GM19324 (cell line): Measurements from ENCODE around the gene PALM2AKAP2.

Source experiments
- ATAC-seq: cut with Tn5 transposase; IDR thresholded peaks from one replicate; pipeline ENCODE4 v1.9.1; 2021; ENCODE audit warnings: mild to moderate bottlenecking, moderate library complexity; ENCODE audit not compliant: unreplicated experiment, low FRiP score

PALM2AKAP2 gene

DNA sequence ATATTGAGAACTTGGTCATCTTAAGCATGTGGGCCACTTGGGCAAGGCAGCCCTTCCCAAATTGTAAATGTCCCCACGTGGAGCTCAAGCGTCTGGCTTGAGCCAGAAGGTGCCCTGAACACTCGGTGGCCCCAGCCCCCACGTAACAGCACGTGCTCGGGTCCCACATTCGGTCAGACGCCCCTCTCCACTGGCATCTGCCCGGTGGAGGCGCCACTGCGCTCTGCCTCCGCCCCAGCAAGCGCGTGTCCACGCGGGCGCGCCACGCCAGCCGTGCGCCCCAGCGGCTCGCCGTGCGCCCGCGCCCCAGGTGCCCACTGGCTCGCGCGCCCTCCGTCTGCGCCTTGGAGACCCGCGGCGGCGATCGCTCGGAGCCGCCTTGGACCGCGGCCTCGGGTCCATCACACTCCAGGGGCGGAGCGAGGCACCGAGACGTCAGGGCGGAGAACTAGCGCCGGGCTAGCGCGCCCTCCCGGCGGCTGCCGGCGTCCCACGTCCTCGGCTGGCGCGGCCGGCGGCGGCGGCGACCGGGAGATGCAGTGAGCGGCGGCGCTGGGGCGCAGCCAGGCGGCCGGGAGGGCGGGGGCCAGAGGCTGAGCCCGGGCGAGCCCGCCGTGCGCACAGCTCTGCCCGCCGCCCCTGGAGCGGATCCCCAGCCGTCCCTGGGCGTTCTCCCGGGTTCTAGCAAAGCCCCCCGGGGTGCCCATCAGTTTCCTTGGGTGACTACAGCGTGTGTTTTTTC lies at the start of gene PALM2AKAP2:
PALM2AKAP2 (plus strand) TSS at position 488 of the 742 bp plus-strand sequence. CDS start 291 bp downstream, outside the sequence.
- ATAC-seq, result no peak

DNA sequence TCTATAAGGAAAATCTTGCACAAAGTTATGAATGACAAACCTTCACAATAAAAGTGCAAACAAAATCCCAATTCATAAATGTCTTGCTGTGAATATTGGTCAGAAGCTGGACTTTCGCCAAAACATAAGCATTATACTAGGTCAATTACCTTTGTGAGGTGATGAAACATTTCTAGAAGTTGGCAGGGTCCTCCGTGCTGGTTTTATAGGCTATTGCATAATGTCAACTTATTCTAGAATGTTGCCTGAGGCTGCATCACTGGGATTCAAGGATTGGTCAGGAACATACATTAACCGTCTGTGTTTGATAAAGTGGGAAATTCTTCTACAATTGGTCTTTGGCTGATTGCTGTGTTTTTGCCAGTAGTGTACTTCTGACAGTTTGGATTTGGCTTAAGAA lies 49.8 kb upstream of the PALM2AKAP2 start:
- no peak for ATAC-seq

DNA sequence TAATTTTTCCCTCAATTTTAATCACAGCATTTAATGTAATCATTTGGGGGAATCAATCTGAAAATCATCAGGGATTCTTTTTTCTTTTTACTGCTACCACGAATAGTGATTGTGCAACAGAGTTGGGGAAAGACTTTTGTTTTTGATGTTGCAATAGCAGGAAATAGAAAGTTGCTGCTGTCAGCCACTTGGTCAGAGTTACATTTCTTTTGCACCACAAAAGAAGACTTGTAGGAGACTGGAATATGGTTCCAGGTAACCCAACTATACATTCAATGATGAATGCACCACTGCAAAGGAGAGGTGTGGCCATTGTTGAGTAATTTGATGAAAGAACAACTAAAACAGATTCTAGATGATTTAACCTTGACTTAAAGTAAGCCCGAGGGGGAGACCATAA lies 46.3 kb upstream of the PALM2AKAP2 start:
- ATAC-seq, result no peak

- no peak for ATAC-seq
Observed at GRCh38 chr9:109734814-109735213, 45.2 kb upstream of the PALM2AKAP2 start.

- no peak for ATAC-seq
Observed at GRCh38 chr9:109735801-109736200, 44.2 kb upstream of the PALM2AKAP2 start.

DNA sequence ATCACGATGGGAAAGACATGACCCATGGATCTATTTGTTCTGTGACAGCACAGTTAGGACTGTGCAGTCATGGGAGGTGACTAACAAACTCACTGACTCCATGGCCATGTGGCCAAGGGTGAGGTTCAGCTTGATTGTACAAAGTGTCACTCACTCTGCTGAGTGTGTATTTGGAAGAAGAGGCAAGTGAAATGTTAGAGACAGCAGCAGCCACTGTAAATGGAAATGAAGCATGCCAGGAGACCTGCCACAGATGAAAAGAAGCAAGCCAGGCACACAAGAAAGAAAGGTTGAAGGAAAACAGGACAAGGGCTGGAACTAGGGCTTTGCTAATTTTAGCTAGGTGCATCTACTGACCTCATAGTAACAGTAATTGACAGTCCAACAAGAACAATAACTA lies 42.7 kb upstream of the PALM2AKAP2 start:
- ATAC-seq, result no peak

- no peak for ATAC-seq
Observed at GRCh38 chr9:109739760-109740159, 40.2 kb upstream of the PALM2AKAP2 start.

DNA sequence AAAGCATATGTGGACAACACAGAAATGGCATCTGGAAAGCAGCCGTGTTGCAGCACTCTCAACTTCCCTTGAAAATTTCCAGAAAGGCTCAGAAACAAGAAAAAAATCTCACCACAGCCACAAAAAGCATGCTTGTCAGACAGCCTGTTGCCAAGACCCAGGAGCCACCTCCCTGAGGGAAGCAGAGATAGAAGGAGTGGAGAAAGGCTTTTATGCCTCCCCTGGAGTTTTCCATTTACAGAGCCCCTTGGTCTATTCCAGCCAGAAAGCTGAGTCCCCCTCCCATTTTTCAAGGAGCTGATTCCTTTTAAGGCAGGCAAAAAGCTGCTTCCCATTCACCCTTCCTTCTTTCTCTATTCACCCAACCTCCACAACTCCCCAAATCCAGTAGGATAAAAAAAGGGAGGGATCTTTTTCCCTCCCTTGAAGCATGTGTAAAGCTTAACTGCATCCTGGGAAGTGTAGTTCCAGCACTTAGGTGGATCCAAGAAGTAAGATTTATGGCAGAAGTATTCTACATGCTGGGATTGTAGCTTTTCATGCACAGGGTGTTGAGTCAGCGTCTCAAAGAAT lies 37.1 kb upstream of the PALM2AKAP2 start:
- no peak for ATAC-seq

DNA sequence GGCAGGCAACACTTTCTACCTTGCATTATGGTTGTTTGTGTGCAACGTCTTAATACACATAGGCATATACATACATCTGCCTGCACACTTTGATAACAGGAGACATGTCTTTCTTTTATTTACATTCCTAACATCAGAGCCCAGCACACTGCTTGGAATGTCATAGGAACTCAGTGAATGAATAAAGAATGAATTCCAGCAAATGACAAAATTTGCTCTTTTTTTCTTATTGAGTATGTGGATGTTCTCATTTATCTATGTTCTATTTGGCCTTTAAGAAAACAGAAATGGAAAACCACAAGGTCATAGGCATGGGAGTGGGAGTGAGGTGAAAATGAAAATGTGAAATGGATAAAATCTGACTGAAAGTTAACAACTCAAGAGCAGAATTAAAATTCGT lies 36.3 kb upstream of the PALM2AKAP2 start:
- ATAC-seq, result no peak

- ATAC-seq, result no peak
Observed at GRCh38 chr9:109745335-109746283, 34.4 kb upstream of the PALM2AKAP2 start.

GRCh38 chr9:109751253-109751652 lies 28.7 kb upstream of the PALM2AKAP2 start:
- ATAC-seq, result no peak

- no peak for ATAC-seq
Observed at GRCh38 chr9:109753308-109753707, 26.7 kb upstream of the PALM2AKAP2 start.

DNA sequence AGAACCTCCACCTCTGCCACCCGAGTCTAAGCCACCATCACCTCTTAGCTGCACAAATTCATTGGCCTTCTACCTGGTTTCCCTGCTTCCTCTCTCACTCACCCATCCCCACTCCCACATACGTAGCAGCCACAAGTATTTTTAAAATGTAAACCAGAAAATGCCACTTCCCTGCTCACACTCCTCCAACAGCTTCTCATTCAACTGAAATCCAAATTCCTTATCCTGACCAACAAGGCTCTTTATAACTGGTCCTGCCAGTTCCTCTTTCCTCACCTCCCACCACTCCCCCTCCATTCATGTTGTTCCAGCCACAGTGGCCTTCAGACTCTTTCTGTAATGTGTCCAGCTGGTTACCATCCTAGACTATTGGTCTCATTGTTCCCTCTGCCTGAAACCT lies 25.0 kb upstream of the PALM2AKAP2 start:
- no peak for ATAC-seq

- ATAC-seq, result no peak
Observed at GRCh38 chr9:109759589-109759988, 20.4 kb upstream of the PALM2AKAP2 start.

DNA sequence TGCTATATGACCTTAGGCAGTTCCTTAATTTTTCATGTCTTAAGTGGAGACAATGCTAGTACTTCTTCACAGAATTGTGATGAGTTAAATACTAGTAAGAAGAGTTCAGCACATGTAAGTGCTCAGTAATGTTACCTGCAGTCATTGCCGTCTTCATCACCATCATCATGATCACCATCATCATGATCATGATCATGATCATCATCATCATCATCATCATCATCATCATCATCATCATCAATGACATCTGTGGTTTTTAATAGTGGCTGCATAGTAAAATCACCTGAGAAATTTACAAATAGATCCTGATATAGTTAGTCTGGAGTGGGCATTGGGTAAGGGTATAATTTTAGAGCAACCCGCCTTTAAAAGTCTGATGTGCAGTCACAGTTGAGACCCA lies 14.7 kb upstream of the PALM2AKAP2 start:
- no peak for ATAC-seq

DNA sequence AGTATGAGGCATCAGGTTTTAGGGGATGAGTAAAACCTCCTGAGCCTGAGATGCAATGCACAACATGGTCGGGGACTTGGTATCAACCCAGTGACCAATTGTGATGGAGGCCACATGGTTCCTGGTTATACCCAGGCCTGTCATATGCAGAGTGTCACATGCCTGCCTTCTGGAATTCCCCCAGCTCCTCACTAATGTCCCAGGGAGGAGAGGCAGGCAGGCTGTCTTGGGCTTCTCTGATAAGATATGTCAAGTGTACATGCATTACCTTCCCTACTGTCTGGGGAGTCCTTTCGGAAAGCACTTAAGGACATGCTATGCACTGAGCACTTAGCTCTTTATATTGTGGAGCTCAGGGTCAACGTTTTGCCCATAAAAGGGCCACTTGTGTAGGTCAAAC lies 14.2 kb upstream of the PALM2AKAP2 start:
- ATAC-seq, result no peak

DNA sequence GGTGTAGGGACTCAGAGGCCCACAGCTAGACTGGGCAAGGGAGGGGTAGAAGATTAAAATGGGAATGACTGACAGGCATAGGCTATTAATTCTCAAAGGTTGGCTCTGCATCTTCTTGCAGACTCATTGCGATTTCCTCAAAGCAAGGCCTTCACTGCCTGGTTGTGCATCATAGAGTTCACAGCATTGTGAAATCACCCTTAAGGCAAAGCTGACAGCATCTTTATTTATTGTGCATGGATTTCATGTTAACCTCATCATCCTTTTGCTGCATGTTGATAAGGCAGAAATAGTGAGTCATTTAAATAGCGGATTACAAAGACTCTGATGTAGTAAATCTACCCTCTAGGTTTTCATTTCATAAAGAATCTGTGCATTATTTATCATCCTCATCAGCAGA lies 13.6 kb upstream of the PALM2AKAP2 start:
- no peak for ATAC-seq

- no peak for ATAC-seq
Observed at GRCh38 chr9:109767404-109767803, 12.6 kb upstream of the PALM2AKAP2 start.

GRCh38 chr9:109767814-109768213 lies 12.2 kb upstream of the PALM2AKAP2 start:
- ATAC-seq, result no peak

DNA sequence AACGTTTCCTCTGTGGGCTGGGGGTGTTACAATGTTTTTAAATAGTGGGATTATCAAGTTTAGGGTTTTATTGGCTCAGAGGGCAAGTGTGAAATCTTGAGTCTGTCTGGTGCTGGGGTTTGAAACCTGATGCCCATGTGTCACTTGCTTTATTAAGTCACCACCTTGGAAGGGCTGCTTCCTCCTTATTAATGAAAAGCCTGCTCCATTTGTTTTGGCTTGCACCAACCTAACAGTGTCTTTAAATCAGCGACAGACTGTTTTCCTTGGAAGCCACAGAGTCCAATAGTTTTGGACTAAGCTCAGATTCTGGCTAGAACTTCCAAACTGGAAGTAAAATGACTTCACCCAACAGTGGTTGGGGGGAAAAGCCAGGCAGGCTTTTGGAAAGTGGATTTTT lies 10.7 kb upstream of the PALM2AKAP2 start:
- ATAC-seq, result no peak

DNA sequence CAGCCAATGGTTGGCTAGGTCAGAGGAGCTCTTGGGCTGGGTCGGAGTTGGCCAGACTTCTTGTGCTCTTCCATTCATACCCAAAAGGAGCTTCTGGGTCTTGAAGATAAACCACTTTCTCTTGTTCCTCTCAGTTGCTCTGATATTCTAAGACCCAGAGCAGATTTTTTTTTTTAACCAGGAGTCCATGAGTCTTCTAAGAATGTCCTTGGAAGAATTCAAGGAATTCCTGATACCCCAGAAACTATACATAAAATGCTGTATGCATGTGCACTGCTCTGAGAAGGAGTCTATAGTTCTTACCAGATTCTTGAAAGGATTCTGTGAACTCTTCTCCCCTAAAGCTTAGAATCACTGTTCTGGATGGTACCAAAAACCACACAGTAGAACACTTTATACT lies 9.9 kb upstream of the PALM2AKAP2 start:
- no peak for ATAC-seq
